Smooth muscle cell (in vitro differentiated cells): Measurements from ENCODE around the gene ABCE1. TPM values are rescaled to one million over a fixed set of nuclear protein-coding genes. Genes with fewer than 3 reads are reported as not detected.

Source experiments
- DNase-seq: peaks from one replicate; lab custom pipeline; 2025; ENCODE audit not compliant: unreplicated experiment; lab: John Stamatoyannopoulos, UW
- H2AFZ ChIP-seq: fragments of 200-600 bp; sonication (generic); 2 replicates; pipeline ENCODE4 v1.6.0; 2016; ENCODE audit warnings: antibody characterized with exemption, low read depth, mild to moderate bottlenecking
- H3F3A ChIP-seq: fragments of 200-600 bp; sonication (generic); 2 replicates; pipeline ENCODE4 v1.6.0; 2017; ENCODE audit warnings: antibody characterized with exemption, low read depth
- H3K27ac ChIP-seq: fragments of 200-600 bp; sonication (generic); 2 replicates; pipeline ENCODE4 v1.5.1; 2016; ENCODE audit warnings: low read depth, mild to moderate bottlenecking
- H3K27me3 ChIP-seq: fragments of 200-600 bp; sonication (generic); 2 replicates; pipeline ENCODE4 v1.6.1; 2016; ENCODE audit warnings: low read depth, mild to moderate bottlenecking
- H3K36me3 ChIP-seq: fragments of 200-600 bp; sonication (generic); 2 replicates; pipeline ENCODE4 v1.5.1; 2016; ENCODE audit warnings: low read depth
- H3K4me1 ChIP-seq: fragments of 200-600 bp; sonication (generic); 2 replicates; pipeline ENCODE4 v1.5.1; 2016; ENCODE audit warnings: low read depth
- H3K4me2 ChIP-seq: fragments of 200-600 bp; sonication (generic); 2 replicates; pipeline ENCODE4 v1.6.0; 2016; ENCODE audit warnings: mild to moderate bottlenecking
- H3K4me3 ChIP-seq: fragments of 200-600 bp; sonication (generic); 2 replicates; pipeline ENCODE4 v1.5.1; 2016; ENCODE audit warnings: mild to moderate bottlenecking
- H3K79me2 ChIP-seq: fragments of 200-600 bp; sonication (generic); 2 replicates; pipeline ENCODE4 v1.6.0; 2016; ENCODE audit warnings: low read depth, mild to moderate bottlenecking
- H3K9ac ChIP-seq: fragments of 200-600 bp; sonication (generic); 2 replicates; pipeline ENCODE4 v1.6.0; 2016; ENCODE audit warnings: low read depth
- H3K9me3 ChIP-seq: fragments of 200-600 bp; sonication (generic); replicated peaks from 2 replicates; pipeline ENCODE4 v1.5.1; 2016; ENCODE audit warnings: low read depth
- H4K20me1 ChIP-seq: fragments of 200-600 bp; sonication (generic); 2 replicates; pipeline ENCODE4 v1.6.0; 2016; ENCODE audit warnings: low read depth
- CTCF ChIP-seq: fragments of 200-600 bp; sonication (generic); IDR thresholded peaks from 2 replicates; pipeline ENCODE4 v1.5.1; 2017; ENCODE audit warnings: borderline replicate concordance, mild to moderate bottlenecking, antibody characterized with exemption; ENCODE audit not compliant: insufficient read depth, poor library complexity, severe bottlenecking
- WGBS: methylation state at CpG from one replicate; pipeline ENCODE4 v1.1.7; 2016; ENCODE audit warnings: low lambda C conversion rate; 5-methylcytosine and 5-hydroxymethylcytosine counted together
- polyA plus RNA-seq: library from polyadenylated mRNA; unstranded; fragments of >200 nt; fragmentation: Nextera tagmentation; extraction: Ambion mirVana; gene quantifications from 2 replicates; pipeline ENCODE4 v1.2.1, GENCODE V29; 2016
- total RNA-seq: library from RNA; depleted of rRNA; stranded (reverse); fragments of >200 nt; gene quantifications from 2 replicates; pipeline ENCODE4 v1.2.3, GENCODE V29; 2014

The ABCE1 gene
- total and polyA plus RNA-seq, 2 experiments from 2014 or later, result 29.6 to 91.8 TPM

GRCh38 chr4:145075742-145076468 lies 22.2 kb upstream of the ABCE1 start:
- Histone ChIP-seq H3K9me3 (no peaks in the 10 kb centered on the region), H3K9ac (no peak overlapping the region), H3K27ac (no peak overlapping the region), H3K4me1 (no peaks in the 10 kb centered on the region), H3K4me2 (no peak overlapping the region), H3K27me3 (no peaks in the 10 kb centered on the region), H3K4me3 (no peak overlapping the region), H2AFZ (no peak overlapping the region), H3K36me3 (peaks cover 8% of the 10 kb centered on the region), H3K79me2 (peaks cover 28% of the 10 kb centered on the region), H4K20me1 (peaks cover 3% of the 10 kb centered on the region), H3F3A (peaks cover 4% of the 10 kb centered on the region)
- DNase-seq, result no peak
- WGBS, result 38% methylated on average over 1 of the region's 1 CpG
- TF ChIP-seq CTCF, result no peak

- DNase-seq, result no peak
- Histone ChIP-seq H3K27ac (no peak overlapping the region), H3K36me3 (peaks cover 8% of the 10 kb centered on the region), H3K4me2 (no peak overlapping the region), H3F3A (peaks cover 4% of the 10 kb centered on the region), H3K79me2 (peaks cover 30% of the 10 kb centered on the region), H3K9me3 (no peaks in the 10 kb centered on the region), H3K9ac (no peak overlapping the region), H4K20me1 (no peaks in the 10 kb centered on the region), H2AFZ (no peak overlapping the region), H3K27me3 (no peaks in the 10 kb centered on the region), H3K4me3 (no peak overlapping the region), H3K4me1 (no peaks in the 10 kb centered on the region)
- 40% methylated on average over 2 of the region's 2 CpGs for WGBS
- TF ChIP-seq CTCF, result no peak
Measured at GRCh38 chr4:145076469-145076855, 21.6 kb upstream of the ABCE1 start.

GRCh38 chr4:145081756-145082155 lies 16.4 kb upstream of the ABCE1 start:
- no peak overlapping the region for H3K4me2 ChIP-seq
- peaks cover 63% of the 10 kb centered on the region for H3K79me2 ChIP-seq
- H3K9me3 ChIP-seq, result no peaks in the 10 kb centered on the region
- no peak overlapping the region for H2AFZ ChIP-seq
- H3K27me3 ChIP-seq, result no peaks in the 10 kb centered on the region
- DNase-seq, result no peak
- H3K4me1 ChIP-seq, result no peaks in the 10 kb centered on the region
- TF ChIP-seq CTCF, result no peak
- H3K36me3 ChIP-seq, result peaks cover 8% of the 10 kb centered on the region
- H4K20me1 ChIP-seq, result no peaks in the 10 kb centered on the region
- H3F3A ChIP-seq, result peaks cover 4% of the 10 kb centered on the region
- no peak overlapping the region for H3K27ac ChIP-seq
- no peak overlapping the region for H3K9ac ChIP-seq
- whole genome bisulfite sequencing, result 95% methylated on average over 1 of the region's 1 CpG
- H3K4me3 ChIP-seq, result no peak overlapping the region
